GM21528 (cell line): ENCODE results near the gene PIBF1.
A peak's percentile ranks its signal among the peaks of the same experiment; 100 is the strongest.
"Not testable (repeated sequence)": the region's sequence is repeated elsewhere in the genome, so short reads cannot be mapped to it uniquely, and the experiment has no call there.

ENCODE experiments used
- ATAC-seq: cut with Tn5 transposase; IDR thresholded peaks from one replicate; pipeline ENCODE4 v1.9.1; 2021; ENCODE audit warnings: mild to moderate bottlenecking, moderate library complexity; ENCODE audit not compliant: unreplicated experiment, low FRiP score

PIBF1 gene

DNA sequence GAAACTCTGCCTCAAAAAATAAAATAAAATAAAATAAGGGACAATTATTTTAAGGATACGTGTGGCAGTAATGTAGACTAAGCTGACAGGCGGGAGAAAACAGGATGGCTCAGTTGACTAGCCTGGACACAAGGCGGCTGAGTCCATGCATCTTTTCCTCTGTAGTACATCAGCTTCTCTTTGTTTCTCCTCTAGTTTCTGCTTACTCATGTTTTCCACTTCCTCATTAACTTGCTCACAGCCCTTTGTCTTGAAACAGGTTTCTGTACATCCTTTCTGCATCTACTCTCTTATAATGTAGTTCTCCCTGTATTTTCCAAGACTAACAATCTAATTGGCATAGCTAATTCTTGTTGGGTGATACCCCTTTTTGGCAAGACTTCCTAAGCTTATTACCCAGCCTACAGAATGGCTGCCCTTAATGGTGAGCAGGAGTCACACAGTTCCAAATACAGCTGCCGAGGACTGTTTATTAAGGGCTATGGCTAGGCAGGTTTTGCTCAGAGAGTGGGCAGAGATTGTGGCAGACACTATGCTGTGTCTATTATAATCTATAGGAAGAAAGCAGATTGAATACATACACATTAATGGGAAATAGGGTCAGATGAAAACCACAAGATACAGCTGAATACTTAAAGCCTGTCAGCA, 218.2 kb downstream of the PIBF1 start:
- peak; percentile 77 for ATAC-seq

DNA sequence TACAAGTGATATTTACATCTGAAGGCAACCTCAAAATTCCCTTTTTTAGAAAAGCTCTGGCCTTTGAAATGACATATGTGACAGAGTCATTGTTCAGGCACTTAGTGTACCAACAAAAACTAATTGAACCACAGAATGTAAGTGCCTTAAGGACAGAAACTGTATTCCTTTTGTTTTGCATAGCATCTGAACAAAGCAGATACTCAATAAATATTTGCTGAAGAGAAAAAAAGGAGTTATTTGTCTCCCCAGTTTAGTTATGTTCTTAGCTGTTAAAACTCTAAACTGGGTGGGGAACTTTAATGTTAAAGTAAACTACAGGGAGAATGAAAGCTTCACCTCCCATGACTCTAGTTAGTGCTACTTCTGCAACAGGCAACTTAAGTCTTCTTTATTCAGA, 220.0 kb downstream of the PIBF1 start:
- ATAC-seq, result no peak

DNA sequence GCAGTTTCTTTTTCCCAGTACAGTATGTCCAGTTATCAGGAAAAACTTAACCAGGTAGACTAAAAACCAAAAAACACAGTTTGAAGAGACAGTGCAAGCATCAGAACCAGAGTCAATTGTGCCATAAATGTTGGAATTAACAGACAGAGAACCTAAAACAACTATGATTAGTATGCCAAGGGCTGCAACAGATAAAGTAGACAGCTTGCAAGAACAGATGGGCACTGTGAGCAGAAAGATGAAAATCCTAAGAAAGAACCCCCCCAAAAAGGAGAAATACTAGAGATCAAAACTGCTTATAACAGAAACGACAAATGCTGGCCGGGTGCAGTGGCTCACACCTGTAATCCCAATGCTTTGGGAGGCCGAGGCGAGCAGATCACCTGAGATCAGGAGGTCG, 229.8 kb downstream of the PIBF1 start:
- ATAC-seq, result no peak

DNA sequence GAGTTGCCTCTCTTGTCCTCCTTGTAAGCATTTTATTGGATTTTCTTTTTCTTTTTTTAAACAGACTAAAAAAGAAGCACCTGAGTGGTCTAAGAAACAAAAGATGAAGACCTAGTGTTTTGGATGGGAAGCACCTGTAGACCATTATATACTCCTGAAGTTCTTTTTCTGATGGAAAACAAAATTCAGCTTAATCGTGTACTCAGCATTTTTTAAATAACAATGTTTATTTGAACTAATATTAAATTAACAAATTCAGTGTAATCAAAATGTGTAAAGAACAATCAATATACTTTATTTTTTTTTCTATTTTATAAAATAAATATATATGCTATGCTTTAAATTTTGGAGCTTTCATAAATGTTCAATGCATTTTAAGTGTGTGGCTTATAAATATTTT, 233.9 kb downstream of the PIBF1 start:
- ATAC-seq, result no peak

DNA sequence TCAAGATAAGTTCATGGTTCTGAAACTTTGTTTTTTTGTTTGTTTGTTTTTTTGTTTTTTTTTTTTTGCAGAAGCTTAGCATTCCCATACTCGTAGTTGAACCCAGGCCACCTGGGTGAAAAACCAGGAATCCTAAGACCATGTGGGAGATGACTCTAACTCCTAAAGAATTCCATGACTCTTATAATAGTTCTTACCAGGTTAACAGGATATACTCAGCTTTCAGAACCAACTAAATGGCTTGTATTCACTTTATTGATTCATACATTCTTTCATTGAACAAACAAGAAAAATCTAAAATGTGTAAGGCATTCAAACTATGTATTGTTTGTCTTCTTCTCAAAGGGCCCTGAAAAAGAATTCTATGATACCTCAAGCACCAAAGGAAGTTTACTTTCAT, 236.4 kb downstream of the PIBF1 start:
- no peak for ATAC-seq

DNA sequence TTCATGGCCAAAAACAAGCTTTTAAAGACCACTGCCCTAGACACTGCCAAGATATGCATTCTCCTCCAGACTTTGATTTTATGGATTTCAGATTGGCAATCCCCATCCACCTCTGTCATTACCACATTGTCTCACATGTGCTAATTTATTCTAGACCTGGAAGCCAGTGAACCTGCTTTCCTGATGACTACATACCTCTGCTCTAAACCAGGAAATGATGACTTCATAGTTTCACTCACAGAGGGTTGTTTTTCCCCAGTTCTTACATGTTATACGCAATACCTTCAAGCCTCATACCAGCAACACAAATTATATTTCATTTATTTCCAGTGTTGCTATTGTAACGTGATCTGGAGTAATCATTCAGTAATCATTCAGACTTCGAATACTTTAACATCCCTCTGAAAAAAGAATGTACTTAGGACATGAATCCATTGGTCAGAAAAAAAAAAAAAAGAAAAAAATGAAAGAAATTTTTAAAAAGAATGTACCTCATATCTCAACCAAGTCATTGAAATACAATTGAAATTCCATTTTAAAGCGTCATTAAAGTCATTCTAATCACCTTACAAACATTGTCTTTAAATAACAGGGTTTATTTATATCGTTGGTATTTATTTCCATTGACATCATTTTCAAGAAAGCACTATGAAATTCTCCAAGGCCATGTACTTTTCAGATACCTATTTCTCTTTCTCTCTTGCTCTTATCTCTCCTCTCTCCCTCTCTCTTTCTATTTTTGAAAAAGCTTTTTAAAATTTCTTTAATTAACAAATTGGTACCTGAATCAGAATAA, 243.5 kb downstream of the PIBF1 start:
- ATAC-seq, result no peak

DNA sequence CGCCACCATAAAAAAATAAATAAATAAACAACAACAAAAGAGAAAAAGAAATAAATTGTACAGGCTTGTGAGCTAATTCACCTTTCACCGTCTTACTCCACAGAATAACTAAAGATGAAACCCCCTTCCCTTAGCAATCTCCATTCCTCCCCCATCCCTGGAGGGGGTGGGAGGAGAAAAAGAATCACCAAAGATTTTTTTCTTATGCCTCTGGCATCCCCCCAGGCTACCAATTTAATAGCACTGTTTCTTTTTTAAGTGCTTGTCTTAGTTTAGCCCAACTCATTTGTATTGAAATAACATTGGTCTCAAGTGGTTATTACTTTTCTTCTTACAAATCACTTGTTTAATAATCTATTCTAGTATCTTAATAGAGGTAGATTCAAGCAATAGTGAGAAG, 253.0 kb downstream of the PIBF1 start:
- no peak for ATAC-seq

DNA sequence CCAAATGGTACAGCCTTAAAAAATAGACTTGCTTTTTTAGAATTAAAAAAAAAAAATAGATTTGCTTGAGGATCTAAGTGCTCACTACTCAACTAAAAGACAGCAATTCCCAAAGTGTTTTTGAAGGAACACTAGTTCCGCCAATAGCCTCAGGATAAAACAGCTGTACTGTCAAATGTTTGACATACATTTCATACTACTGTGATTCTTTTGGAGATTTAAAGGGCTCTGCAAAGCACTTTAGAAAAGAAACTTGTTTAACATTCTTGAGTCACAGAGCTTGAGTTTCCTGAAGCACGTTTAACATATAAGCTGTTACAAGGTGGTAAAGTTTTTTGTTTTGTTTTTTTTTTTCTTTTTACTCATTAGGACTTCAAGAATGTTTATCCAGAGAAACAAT, 253.7 kb downstream of the PIBF1 start:
- no peak for ATAC-seq

DNA sequence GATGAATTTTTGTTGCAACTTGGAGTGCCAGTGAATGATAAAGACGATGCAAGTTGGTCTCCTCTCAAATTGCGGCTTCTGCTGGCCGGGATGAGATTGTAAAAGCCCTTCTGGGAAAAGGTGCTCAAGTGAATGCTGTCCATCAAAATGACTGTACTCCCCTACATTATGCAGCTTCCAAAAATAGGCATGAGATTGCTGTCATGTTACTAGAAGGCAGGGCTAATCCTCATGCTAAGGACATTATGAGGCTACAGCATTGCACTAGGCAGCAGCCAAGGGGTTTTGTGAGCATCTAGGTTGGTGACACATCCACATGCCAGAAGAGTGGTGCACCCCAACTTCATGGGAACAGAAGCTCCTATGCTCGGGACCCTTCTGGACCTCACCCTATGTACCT, 254.6 kb downstream of the PIBF1 start:
- no peak for ATAC-seq

DNA sequence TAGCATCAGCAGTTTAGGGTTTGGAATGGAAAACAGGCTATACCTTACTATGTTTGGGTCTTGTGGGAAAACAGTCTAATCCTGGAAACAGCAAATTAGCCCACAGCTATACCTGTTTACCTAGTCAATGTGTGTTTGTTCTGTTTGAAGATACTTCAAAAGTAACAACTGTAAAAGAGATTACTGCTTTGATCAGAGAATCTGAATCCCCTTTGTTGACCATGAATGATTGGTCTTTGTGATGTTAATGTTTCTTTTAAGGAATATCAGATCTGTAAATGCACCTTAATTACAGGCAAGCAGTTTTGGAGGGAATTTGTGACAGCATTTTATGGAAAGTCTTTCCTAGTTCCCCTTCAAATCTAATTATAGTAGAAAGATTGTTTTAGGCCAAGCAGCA, 256.1 kb downstream of the PIBF1 start:
- no peak for ATAC-seq

DNA sequence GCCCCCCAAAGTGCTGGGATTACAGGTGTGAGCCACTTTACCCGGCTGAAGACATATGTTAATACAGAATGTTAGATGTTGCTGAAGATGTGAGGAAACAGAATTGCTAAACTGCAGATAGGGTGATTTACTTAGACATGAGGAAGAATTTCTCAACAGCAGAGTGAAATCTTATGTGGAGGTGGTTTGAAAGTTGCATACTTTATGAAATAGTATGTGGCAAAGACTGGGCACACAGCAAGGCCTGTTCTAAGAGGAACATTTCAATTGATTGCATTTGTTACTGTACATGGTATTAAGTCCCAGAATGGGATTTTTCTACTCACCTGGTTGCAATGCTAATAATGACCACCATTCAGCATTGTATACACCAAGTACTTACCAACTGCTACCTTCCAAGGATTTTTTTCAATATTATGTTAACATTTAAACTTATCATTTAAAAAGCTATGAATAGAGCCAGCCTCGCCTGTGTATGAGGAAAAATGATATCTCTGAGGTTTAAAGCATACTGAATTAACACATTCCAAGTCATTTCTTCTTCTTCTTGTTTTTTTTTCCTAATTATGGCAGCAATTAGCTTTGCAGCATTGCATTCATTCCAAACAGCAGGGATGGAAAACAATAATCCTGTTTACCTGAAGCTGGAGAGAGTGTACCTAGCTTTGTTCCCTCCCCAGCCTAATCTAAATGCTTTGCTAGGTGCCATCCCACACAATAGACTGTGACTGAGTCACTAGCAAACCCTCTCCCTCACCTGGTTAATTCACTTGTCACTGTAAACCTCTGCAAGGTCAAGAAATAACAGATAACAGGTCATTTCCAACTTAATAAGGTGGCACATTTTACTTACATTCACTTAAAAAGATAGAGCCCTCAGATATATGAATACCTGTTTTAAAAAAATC, 257.5 kb downstream of the PIBF1 start:
- no peak for ATAC-seq

DNA sequence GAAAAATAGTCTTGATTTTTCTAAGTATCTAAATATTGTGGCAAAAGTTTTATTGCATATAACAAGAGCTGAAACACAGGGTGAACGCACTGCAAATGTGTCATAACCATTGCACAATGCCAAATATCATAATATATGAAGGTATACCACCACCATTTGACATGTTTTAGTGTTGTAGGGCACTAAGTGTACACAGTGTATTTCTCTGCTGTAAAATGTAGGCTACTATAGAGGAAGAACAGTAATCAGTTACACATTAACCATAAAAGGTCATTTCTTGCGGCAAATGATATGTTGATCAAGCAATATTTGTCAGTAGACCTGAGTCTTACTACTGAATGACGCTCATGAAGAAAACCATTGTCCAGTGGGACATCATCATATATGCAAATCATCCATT, 258.6 kb downstream of the PIBF1 start:
- no peak for ATAC-seq

DNA sequence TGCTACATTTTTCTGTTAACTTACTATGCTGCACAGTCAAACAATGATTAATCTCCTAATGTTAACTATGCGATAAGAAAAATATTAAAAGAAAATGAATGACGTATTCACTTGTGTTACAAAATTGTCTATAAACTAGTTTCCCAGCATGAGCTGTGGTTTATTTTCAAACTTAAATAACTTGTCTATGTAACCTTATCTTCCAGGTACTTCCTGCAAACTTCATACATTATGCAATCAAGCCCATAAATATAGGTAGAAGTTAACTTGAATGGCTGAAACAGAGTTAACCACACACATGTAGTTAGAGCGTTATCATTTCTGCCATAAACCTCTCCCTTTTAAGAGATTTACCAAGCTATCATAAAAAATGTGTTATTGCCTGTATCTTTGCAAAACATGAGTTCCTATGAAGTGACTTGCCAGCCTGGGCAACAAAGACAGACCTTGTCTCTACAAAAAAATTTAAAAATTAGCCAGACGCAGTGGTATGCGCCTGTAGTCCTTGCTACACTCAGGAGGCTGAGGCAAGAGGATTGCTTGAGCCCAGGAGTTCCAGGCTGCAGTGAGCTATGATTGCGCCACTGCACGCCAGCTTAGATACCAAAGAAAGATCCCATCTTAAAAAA, 259.1 kb downstream of the PIBF1 start:
- ATAC-seq, result no peak

DNA sequence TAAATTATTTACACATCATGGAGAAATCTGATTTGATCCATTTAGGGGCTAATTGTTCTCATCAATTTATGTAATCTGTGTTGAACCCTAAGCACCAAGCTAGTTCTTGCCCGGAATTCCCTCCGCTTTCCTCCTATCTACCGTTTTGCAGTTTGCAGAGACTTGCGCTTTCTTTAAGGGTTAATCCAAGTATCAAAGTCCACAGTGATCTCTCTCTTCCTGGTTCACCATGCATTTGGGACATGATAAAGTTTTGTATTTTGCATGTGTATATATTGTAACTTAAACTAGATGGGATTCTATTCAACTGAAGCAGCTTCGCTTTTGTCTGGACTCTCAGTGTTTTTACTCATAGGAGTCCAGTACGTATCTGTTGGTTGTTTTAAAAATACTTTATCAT, 263.1 kb downstream of the PIBF1 start:
- ATAC-seq, result no peak

DNA sequence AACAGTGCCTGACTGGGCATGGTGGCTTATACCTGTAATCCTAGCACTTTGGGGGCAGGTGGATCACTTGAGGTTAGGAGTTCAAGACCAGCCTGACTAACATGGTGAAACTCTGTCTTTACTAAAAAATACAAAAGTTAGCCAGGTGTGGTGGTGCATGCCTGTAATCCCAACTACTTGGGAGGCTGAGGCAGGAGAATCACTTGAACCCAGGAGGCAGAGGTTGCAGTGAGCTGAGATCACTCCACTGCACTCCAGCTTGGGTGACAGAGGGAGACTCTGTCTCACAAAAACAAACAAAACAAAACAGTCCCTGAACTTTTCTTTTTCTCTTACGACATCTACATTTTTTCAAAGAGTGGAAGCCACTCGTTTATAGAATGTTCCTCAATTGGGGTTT, 266.7 kb downstream of the PIBF1 start:
- ATAC-seq, result not testable (repeated sequence)

DNA sequence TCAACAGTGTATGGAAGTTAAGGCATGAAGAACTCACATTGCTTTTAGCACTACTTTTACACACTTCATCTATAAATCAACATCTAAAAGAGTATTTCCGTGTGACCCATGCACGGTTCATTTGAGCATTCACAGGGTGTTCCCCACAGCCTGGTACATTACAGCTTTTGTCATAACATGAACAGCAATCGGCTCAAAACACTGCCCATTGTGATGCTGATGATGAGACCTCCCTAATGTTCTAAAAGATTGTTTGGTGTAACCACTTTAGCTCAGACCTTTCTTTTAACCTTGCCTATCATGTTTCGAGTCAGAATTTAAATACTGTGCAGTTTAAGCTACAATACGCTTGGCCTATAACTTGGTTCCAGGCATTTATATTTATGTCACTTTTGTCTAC, 272.8 kb downstream of the PIBF1 start:
- ATAC-seq, result no peak

DNA sequence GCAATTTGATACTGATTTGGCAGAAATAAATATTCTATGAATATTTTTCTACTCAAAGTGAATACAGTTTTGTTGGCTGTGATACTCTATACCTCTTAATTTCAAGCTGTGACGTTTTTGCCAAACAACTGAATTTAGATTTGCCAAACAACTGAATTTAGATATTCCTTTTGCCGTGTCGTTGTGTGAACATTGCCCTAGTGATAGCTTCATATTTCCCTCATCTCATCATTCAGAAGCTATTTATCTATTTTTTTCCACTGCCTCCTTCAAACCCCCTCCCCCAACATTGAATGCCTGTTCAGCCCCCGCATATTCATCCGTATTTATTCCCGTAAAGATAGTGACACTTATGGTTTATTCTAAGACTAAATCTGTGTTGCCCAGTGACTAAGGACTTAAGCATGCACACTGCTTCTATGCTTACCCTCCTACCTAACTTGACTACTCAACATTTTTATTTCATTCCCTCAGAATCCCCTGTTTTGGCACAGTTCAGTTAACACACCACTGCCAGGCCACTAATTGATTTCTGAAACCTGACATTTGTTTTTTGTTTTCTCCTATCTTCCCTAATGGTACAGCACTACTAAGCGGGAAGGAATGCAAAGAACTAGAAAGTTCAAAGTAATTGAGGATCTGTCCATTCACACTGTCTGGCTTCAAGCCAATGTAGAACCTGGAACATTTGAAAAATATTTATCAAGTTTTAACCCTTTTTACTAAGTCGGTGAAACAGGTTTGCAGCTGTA, 274.1 kb downstream of the PIBF1 start:
- ATAC-seq, result no peak

DNA sequence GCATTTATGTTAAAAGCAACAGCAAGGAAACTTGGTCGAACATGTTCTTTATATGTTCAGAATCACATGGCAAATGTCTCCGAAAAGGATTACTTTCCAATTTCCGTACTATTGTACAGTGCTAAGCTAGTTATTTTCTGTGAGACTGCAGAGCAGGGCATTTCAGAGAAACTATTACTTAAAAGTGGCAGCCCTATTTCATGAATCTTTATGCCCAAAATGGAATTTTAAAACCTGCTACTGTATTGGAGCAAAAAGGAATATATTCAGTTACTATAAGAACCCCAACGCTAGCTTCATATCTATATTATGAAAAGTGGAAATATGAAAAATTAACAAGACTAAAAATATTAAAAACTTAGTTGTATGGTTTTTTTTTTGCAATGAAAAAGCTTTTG, 274.6 kb downstream of the PIBF1 start:
- no peak for ATAC-seq

DNA sequence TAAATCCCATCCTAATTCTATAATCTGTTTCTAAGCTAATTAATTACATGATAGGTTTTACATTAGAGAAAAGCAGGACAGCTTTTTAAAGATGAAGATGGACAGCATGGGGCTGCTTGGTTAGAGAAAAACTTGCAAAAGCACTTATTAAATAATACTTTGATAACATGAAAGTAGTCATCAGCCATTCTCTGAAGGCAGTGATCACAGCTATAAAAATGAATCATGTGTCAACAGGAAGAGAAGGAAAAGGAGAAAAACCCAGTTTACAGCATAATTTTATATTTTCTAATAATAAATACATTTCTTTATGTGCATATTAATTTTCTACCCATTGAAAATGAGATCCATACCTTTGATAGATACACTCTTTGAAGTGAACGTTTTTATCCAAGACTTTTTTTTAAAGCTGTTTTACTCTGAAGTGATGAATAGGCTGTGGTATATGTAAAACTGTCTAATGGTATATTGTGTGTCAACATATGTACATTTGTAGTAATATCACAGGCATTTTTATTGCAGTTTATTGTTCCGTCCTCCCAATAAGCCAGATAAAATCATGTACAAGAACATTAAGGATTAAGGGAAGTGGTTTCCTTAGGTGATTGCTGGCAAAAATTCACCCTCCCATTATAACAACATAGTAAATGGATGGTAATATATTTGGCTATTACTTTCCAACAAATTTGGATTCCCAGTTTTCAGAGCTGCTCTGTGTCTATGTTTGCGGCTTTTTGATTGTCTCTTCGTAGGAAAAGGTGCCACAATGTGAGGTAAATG, 275.5 kb downstream of the PIBF1 start:
- no peak for ATAC-seq

DNA sequence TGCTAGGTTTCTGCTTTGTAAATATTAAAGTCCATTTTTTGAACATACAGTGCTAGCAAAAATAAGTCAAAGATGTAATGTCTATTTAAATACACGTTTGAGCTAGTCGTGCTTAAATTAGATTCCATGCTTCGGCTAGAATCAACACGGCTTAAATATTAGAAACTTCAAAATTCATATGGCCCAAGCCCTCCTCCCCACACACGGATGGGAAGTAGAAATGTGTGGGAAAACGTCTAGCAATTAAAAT, 276.1 kb downstream of the PIBF1 start:
- ATAC-seq, result no peak
